Stimulated activated CD8-positive, alpha-beta memory T cell treated with anti-CD3 and anti-CD28 coated beads, Interleukin-15, amount 100 ng/mL, for 24 hours (primary cell): ENCODE data around the gene CPB2.

Source experiments
- DNase-seq: peaks from one replicate; pipeline ENCODE4 v3.0.0-alpha.2; 2020; ENCODE audit warnings: low read depth

The CPB2 gene

GRCh38 chr13:46100191-46100815, 4.5 kb downstream of the CPB2 start:
- DNase-seq, result no peak

- no peak for DNase-seq
Measured at GRCh38 chr13:46097663-46098062, 7.2 kb downstream of the CPB2 start.

- no peak for DNase-seq
Measured at GRCh38 chr13:46097015-46097414, 7.8 kb downstream of the CPB2 start.

GRCh38 chr13:46094478-46094877, 10.4 kb downstream of the CPB2 start:
- no peak for DNase-seq

GRCh38 chr13:46088821-46089562, 15.8 kb downstream of the CPB2 start:
- DNase-seq, result no peak

- no peak for DNase-seq
Measured at GRCh38 chr13:46087481-46087880, 17.4 kb downstream of the CPB2 start.

- no peak for DNase-seq
Measured at GRCh38 chr13:46086985-46087384, 17.8 kb downstream of the CPB2 start.

- DNase-seq, result no peak
Measured at GRCh38 chr13:46086421-46086922, 18.4 kb downstream of the CPB2 start.

GRCh38 chr13:46085737-46086136, 19.1 kb downstream of the CPB2 start:
- no peak for DNase-seq

- no peak for DNase-seq
Measured at GRCh38 chr13:46082324-46082723, 22.5 kb downstream of the CPB2 start.

GRCh38 chr13:46079770-46080169, 25.1 kb downstream of the CPB2 start:
- no peak for DNase-seq

- no peak for DNase-seq
Measured at GRCh38 chr13:46077265-46077664, 27.6 kb downstream of the CPB2 start.

GRCh38 chr13:46076827-46077226, 28.0 kb downstream of the CPB2 start:
- DNase-seq, result no peak

- no peak for DNase-seq
Measured at GRCh38 chr13:46075811-46076210, 29.0 kb downstream of the CPB2 start.

- DNase-seq, result no peak
Measured at GRCh38 chr13:46071590-46072249, 33.1 kb downstream of the CPB2 start.

GRCh38 chr13:46063292-46063691, 41.5 kb downstream of the CPB2 start:
- no peak for DNase-seq

- no peak for DNase-seq
Measured at GRCh38 chr13:46062185-46062584, 42.6 kb downstream of the CPB2 start.

GRCh38 chr13:46059405-46059804, 45.4 kb downstream of the CPB2 start:
- no peak for DNase-seq

GRCh38 chr13:46058268-46058667, 46.6 kb downstream of the CPB2 start:
- DNase-seq, result no peak

GRCh38 chr13:46057256-46058015, 47.4 kb downstream of the CPB2 start:
- no peak for DNase-seq

- DNase-seq, result no peak
Measured at GRCh38 chr13:46053162-46054012, 51.4 kb downstream of the CPB2 start.
